NCI-H774 (cell line): ENCODE measurements around the gene GIPC3.

Experiments
- DNase-seq: peaks from one replicate; lab custom pipeline; 2025; lab: John Stamatoyannopoulos, UW

Gene GIPC3

GRCh38 chr19:3638208-3639193 lies 53.2 kb downstream of the GIPC3 start:
- no peak for DNase-seq

- no peak for DNase-seq
These were observed 54.2 kb downstream of the GIPC3 start for GRCh38 chr19:3639479-3639878.

GRCh38 chr19:3641515-3642269 lies 56.4 kb downstream of the GIPC3 start:
- no peak for DNase-seq

GRCh38 chr19:3642296-3642695 lies 57.0 kb downstream of the GIPC3 start:
- DNase-seq = no peak
